ENCODE data around the gene GOLGA6C.
"Not testable (repeated sequence)": the region's sequence is repeated elsewhere in the genome, so short reads cannot be mapped to it uniquely, and the experiment has no call there.

GOLGA6C gene

GRCh38 chr15:75258034-75258433 is at the start of gene GOLGA6C:
TSS of gene GOLGA6C (plus strand) at chr15:75258334. CDS start at chr15:75258599, 265 bp downstream.
- DNase-seq (ENCODE audit: low read depth in 3 of 3): not testable (repeated sequence)

GRCh38 chr15:75208501-75209288 is 49.4 kb upstream of the GOLGA6C start:
- no peak for DNase-seq (ENCODE audit: low read depth in 3 of 3)

GRCh38 chr15:75209289-75209676 is 48.9 kb upstream of the GOLGA6C start:
- no peak for DNase-seq (ENCODE audit: low read depth in 3 of 3)

DNA sequence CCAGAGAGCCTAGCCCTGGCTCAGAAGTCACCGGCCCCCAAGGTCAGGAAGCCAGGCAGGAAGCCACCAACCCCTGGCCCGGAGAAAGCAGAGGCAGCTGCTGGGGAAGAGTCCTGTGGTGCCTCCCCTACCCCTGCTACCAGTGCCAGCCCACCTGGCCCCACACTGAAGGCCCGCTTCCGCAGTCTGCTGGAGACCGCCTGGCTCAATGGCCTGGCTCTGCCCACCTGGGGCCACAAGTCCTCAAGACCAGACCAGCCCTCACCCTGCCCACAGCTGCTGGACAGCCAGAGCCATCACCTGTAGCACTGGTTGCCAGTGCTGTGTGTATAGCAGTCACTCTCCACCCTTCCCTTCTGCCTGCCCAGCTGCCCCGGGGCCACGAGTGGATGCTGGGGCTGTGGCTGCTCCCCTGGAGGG is 47.3 kb upstream of the GOLGA6C start:
- no peak for DNase-seq (ENCODE audit: low read depth in 3 of 3)

- DNase-seq (ENCODE audit: low read depth in 3 of 3): no peak
These were observed 46.5 kb upstream of the GOLGA6C start for GRCh38 chr15:75211436-75212199.

- no peak for DNase-seq (ENCODE audit: low read depth in 3 of 3)
These were observed 45.8 kb upstream of the GOLGA6C start for GRCh38 chr15:75212200-75212858.

- no peak for DNase-seq (ENCODE audit: low read depth in 3 of 3)
These were observed 44.8 kb upstream of the GOLGA6C start for GRCh38 chr15:75213212-75213767.

GRCh38 chr15:75213768-75214221 is 44.3 kb upstream of the GOLGA6C start:
- DNase-seq (ENCODE audit: low read depth in 3 of 3): no peak

- no peak for DNase-seq (ENCODE audit: low read depth in 3 of 3)
These were observed 43.6 kb upstream of the GOLGA6C start for GRCh38 chr15:75214293-75215096.

DNA sequence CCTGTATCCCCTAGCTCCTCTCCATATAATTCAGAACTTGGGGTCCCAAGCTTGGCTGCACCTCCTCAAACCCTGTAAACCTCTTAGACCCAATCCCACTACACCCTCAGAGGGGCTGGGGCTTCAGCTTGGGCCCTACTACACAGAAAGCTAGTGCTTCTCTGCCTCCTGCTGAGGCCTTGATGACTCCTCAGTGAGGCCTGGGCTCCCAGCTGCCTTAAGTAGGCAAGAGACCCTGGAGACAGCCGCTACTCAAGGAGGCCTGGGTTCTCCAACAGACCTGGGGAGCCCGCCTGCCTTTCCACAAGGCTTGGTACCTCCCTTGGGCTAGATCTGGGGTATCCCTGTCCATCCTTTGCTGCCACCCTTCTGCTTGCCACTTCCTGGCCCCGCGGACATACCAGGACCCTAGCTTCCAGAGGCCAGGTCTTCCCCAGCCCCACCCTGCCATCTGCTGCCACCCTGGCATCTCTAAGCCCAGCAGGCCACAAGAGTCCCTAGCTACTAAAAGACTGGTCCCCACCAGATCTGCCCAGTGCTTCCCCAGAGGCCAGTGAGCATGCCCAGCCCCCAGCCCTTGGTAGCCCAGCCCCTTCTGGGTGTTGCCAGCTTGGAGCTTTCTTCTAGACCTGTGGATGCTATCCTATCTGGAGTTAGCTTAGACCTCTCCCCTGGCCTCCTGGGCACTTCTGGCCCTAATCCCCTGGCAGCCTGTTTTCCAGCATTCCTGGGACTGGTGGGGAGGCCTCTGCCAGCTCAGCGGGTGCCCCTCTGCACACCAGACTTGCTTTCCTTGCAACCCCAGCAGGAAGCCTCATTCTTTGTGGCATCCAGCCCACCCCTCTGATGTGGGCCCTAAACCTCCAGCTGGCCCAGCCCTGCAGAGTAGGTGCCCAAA is 42.8 kb upstream of the GOLGA6C start:
- no peak for DNase-seq (ENCODE audit: low read depth in 3 of 3)

GRCh38 chr15:75217012-75217411 is 41.1 kb upstream of the GOLGA6C start:
- DNase-seq (ENCODE audit: low read depth in 3 of 3): no peak

- DNase-seq (ENCODE audit: low read depth in 3 of 3): not testable (repeated sequence)
These were observed 40.6 kb upstream of the GOLGA6C start for GRCh38 chr15:75217574-75217973.

GRCh38 chr15:75219507-75219929 is 38.6 kb upstream of the GOLGA6C start:
- DNase-seq (ENCODE audit: low read depth in 3 of 3): not testable (repeated sequence)

DNA sequence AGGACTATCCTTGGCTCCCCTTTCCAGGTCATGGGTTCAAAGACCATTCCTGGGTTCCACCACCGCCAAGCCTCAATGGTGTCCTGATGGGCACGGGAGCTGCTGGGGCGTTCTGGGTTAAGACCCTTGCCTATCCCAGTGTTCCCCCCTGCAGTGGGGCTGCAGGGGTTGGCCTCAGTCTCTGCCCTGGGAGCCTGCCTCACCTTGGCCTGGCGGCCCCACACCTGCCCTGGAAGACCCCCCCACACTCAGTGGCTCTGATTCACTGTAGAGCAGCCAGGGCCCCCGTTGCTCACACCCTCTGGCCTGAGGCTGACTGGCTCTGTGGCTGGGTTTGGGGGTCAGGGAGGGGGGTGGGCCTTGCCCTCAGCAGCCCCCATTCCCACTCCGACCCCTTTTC is 34.4 kb upstream of the GOLGA6C start:
- DNase-seq (ENCODE audit: low read depth in 3 of 3): no peak

DNA sequence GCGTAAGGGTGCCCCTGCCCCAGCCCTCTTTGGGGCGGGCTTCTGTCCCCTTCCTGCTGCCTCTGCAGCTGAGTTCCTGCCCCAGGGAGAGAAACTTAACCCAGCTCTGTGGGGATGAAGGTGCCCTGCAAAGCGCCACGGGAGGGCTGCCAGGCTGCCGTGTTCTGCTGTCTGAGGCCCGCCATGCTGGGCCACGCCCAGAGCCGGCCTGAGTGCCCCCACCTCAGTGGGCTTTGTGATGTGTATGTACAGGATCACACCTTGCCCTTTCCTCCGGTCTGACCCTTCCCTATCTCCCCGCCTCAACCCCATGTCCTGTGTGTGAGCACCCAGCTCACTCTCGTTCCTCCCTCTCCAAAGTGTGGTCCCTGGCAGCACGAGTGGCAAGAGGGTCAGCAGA is 33.9 kb upstream of the GOLGA6C start:
- no peak for DNase-seq (ENCODE audit: low read depth in 3 of 3)

GRCh38 chr15:75225102-75225836 is 32.9 kb upstream of the GOLGA6C start:
- not testable (repeated sequence) for DNase-seq (ENCODE audit: low read depth in 3 of 3)

DNA sequence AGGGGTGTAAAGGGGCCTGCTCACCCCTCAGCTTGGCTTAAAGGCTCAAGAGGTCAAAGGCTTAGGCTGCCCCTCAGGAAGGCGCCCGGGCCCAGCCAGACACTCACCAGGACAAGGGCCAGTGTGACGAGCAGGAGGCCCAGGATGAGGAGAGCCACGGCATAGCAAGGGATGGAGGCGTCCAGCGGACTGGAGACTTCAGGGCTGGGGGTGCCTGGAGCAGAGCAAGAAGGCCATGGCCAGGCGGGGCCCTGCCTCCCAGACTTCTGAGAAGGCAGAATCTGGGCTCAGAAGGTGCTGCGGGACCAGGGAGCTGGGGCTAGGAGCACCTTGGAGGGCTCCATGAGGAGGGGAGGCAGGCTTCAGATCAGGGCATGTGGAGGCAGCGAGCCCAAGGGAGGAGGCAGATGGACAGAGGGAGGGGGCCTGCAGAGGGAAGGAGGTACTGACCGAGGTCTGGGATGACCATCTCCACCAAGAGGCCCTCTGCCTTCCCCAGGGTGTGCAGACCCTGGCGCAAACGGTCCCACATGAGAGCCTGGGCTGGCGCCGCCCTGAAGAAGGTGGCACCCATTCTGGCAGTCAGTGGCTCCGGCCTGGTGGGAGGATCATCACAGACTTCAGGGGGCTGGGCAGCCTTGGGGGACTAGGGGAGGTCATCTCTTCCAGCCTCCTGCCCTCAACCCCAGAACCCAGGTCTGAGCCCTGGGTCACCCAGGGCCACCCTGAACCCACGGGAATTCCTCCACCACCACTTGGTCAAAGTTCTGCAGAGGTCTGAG is 32.0 kb upstream of the GOLGA6C start:
- DNase-seq (ENCODE audit: low read depth in 3 of 3): no peak

DNA sequence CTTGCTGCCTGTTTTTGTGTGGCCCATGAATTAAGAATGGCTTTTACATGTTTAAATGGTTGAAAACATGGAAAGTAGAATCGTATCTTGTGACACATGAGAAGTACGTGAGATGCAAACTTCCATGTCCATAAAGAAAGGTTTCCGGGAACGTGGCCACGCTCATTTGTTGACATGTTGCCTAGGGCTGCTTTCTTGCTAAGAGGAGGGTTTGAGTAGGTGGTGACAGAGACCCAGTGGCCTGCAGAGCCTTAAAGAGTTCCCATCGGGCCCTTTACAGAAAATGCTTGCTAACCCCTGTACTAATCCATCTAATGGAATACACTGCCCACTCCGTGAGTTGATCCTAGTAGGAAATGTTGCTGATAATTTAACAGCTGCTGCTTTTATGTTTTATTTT is 31.0 kb upstream of the GOLGA6C start:
- DNase-seq (ENCODE audit: low read depth in 3 of 3): not testable (repeated sequence)
